Glomerular visceral epithelial cell (primary cell): ENCODE data around the gene SMIM10L2A.
"Not testable (repeated sequence)": the region's sequence is repeated elsewhere in the genome, so short reads cannot be mapped to it uniquely, and the experiment has no call there.

ENCODE experiments used
- DNase-seq: peaks from one replicate; pipeline ENCODE4 v3.0.0-alpha.2; 2016; ENCODE audit errors: extremely low spot score

The SMIM10L2A gene

GRCh38 chrX:135454816-135455215 lies 33.1 kb downstream of the SMIM10L2A start:
- DNase-seq = no peak

DNA sequence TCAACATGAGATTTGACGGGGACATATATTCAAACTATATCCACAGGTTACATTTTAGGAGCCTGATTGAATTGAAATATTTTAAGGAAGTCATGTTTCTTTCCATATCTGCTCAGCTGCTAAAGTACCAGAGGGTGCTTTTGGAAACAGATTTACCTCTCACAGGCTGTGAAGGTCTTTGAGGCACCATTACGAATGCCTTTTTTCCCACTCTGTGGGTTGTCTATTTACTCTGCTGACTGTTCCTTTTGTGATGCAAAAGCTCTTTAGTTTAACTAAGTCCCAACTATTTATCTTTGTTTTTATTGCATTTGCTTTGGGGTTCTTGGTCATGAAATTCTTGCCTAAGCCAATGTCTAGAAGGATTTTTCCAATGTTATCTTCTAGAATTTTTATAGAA lies 40.0 kb downstream of the SMIM10L2A start:
- DNase-seq = not testable (repeated sequence)

- no peak for DNase-seq
These were observed 42.2 kb downstream of the SMIM10L2A start for GRCh38 chrX:135463937-135464336.

DNA sequence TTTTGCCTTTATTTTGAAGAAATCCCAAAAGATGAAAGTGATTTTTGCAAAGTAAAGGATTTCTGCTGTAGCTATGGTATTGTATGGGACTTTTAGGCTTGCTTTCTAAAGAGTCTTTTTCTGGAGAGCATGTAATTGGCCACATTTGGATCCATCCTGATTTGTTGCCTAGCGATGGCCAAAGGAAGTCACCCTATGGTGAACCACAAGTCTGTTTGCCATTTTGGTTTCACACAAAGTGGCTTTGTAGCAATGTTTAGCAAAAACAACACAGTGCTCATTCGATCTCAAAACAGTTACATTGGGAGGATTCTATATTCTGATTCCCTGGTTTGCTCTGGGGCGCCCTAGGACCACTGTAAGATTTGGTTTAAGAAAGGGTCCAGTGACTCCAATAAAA lies 54.6 kb downstream of the SMIM10L2A start:
- no peak for DNase-seq

GRCh38 chrX:135477576-135477975 lies 55.8 kb downstream of the SMIM10L2A start:
- peak; percentile 46 for DNase-seq
